ENCODE results near the gene BANF1. TPM values are rescaled to one million over a fixed set of nuclear protein-coding genes. Genes with fewer than 3 reads are reported as not detected.

The BANF1 gene
- total and polyA plus RNA-seq, 2 experiments from 2014 or later: 22.8 to 197 TPM

DNA sequence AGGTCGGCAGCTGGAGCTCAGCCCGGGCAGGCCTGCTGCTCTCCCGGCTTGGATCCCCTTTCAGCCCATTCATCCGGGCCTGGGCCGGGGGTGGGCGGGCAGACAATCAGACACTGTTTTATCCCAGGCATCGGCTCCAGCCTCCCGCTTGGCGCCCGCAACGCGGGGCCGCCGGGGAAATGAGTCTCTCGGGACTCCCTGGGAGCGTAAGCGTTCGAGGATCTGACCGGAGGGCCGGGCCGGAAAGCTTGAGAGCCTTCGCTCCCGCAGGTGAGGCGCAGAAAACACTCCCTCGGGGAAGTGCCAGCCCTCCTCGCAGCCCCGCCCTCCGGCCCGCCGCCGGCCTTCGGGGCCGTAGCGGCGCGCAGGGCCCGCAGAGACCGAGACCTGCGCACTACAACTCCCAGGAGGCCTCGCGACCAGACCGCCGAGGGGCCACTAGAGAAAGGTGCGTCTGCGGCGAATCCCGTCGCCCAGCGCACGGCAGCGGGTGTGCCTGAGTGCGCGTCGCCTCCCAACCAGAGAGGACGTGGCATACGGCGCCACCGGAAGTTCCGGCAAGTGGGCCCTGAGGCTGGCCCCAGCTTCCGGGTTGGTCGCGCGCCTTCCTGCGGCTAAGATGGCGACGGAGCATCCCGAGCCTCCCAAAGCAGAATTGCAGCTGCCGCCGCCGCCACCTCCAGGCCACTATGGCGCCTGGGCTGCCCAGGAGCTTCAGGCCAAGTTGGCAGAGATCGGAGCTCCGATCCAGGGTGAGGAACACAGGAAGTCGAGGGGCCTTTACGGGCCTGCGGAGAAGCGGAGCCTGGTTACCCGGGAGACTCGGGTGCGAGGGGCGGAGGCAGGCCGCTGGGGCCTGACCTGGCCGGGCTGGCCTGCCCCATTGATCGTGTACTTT, 49.7 kb downstream of the BANF1 start, which contains the start of gene SF3B2:
TSS of gene SF3B2 (plus strand) at position 599 of the 898 bp plus-strand sequence. CDS start at position 620, 21 bp downstream.
- Histone ChIP-seq H3K27me3 (no peaks in the 10 kb centered on the region), H3K9me2 (replicated peaks; ENCODE audit: insufficient read depth) (no peaks in the 10 kb centered on the region), H4K20me1 (ENCODE audit: insufficient read depth, poor library complexity, severe bottlenecking) (peaks cover 5% of the 10 kb centered on the region), H3K27ac (peak within 1 kb of the TSS; percentile 90), H2AFZ (peak within 1 kb of the TSS; percentile 57), H3K4me2 (peak within 1 kb of the TSS; percentile 93), H3K9me3 (ENCODE audit: low read depth) (no peaks in the 10 kb centered on the region), H3K4me3 (peak within 1 kb of the TSS; percentile 80), H3K36me3 (replicated peaks; ENCODE audit: insufficient read depth, low read depth) (peaks cover under 1% of the 10 kb centered on the region), H3K79me2 (peaks cover 45% of the 10 kb centered on the region), H3K4me1 (ENCODE audit: insufficient read depth) (peaks cover 22% of the 10 kb centered on the region)
- peak; percentile 99 for DNase-seq (ENCODE audit: low spot score)
- TF ChIP-seq CTCF (IDR thresholded peaks at IDR 0.05; ENCODE audit: poor library complexity) (no peak), EZH2 (IDR thresholded peaks at IDR 0.05; ENCODE audit: borderline replicate concordance) (no peak), EZH2phosphoT487 (IDR thresholded peaks at IDR 0.05; ENCODE audit: low read depth, severe bottlenecking, unreplicated experiment) (no peak)
- 1% methylated on average over 59 of the region's 84 CpGs for WGBS (ENCODE audit: low lambda C conversion rate, missing lambda C conversion rate)

DNA sequence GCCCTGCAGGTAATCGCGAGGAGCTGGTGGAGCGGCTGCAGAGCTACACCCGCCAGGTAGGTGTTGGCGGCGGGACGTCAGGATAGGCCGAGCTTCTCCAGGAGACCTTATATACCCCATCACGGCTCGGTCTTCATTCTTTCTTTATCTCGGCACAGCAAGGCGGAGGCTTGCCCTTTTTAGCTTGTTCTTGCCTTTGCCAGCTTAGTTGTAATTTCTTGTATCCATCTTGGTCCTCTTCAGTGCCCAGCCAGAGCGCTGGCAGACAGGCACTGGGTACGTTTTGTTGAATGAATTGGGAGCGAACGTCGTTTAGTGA, 50.3 kb downstream of the BANF1 start:
- H3K9me3 ChIP-seq (ENCODE audit: low read depth): no peaks in the 10 kb centered on the region
- H3K79me2 ChIP-seq: peaks cover 47% of the 10 kb centered on the region
- no peak overlapping the region for H2AFZ ChIP-seq

More for the DNA sequence above, 50.3 kb downstream of the BANF1 start:
- peak overlapping the region; percentile 93 for H3K4me2 ChIP-seq
- peaks cover 3% of the 10 kb centered on the region for H3K36me3 ChIP-seq (replicated peaks; ENCODE audit: insufficient read depth, low read depth)
- H4K20me1 ChIP-seq (ENCODE audit: insufficient read depth, poor library complexity, severe bottlenecking): peaks cover 5% of the 10 kb centered on the region
- peak overlapping the region; percentile 80 for H3K4me3 ChIP-seq
- H3K4me1 ChIP-seq (ENCODE audit: insufficient read depth): peaks cover 22% of the 10 kb centered on the region
- no peaks in the 10 kb centered on the region for H3K9me2 ChIP-seq (replicated peaks; ENCODE audit: insufficient read depth)
- 3% methylated on average over 17 of the region's 17 CpGs for WGBS (ENCODE audit: low lambda C conversion rate, missing lambda C conversion rate)
- peak overlapping the region; percentile 90 for H3K27ac ChIP-seq
- H3K27me3 ChIP-seq: no peaks in the 10 kb centered on the region
- no peak for DNase-seq (ENCODE audit: low spot score)
- no peak for TF ChIP-seq CTCF (IDR thresholded peaks at IDR 0.05; ENCODE audit: poor library complexity)
- no peak for TF ChIP-seq EZH2 (IDR thresholded peaks at IDR 0.05; ENCODE audit: borderline replicate concordance)
- TF ChIP-seq EZH2phosphoT487 (IDR thresholded peaks at IDR 0.05; ENCODE audit: low read depth, severe bottlenecking, unreplicated experiment): no peak

Other genes with a start within 250 kb of the BANF1 start
- gene AP5B1, start 221.5 kb upstream of the BANF1 start, total RNA-seq: 19.5 and 20.9 TPM in 2 replicates
- gene AP5B1, start 221.5 kb upstream of the BANF1 start, polyA plus RNA-seq: 24.8 and 27.1 TPM in 2 replicates
- 26.0 and 26.3 TPM in 2 replicates for gene OVOL1, start 215.4 kb upstream of the BANF1 start, total RNA-seq
- gene OVOL1, start 215.4 kb upstream of the BANF1 start, polyA plus RNA-seq: 20.6 and 20.8 TPM in 2 replicates
- gene SNX32, start 168.5 kb upstream of the BANF1 start, total RNA-seq: 2.3 and 2.9 TPM in 2 replicates
- 5.1 and 6.0 TPM in 2 replicates for gene SNX32, start 168.5 kb upstream of the BANF1 start, polyA plus RNA-seq
- 720 and 758 TPM in 2 replicates for gene CFL1, start 144.3 kb upstream of the BANF1 start, total RNA-seq
- gene CFL1, start 144.3 kb upstream of the BANF1 start, polyA plus RNA-seq: 1,698 and 1,708 TPM in 2 replicates
- gene MUS81, start 142.1 kb upstream of the BANF1 start, total RNA-seq: 22.3 and 23.8 TPM in 2 replicates
- 47.0 and 51.7 TPM in 2 replicates for gene MUS81, start 142.1 kb upstream of the BANF1 start, polyA plus RNA-seq
- gene EFEMP2, start 129.7 kb upstream of the BANF1 start, total RNA-seq: 65.2 and 69.7 TPM in 2 replicates
- gene EFEMP2, start 129.7 kb upstream of the BANF1 start, polyA plus RNA-seq: 197 and 230 TPM in 2 replicates
- gene CTSW, start 122.7 kb upstream of the BANF1 start, total RNA-seq: not detected in 2 replicates
- 0.15 and 0.56 TPM in 2 replicates for gene CTSW, start 122.7 kb upstream of the BANF1 start, polyA plus RNA-seq
- 72.6 and 74.9 TPM in 2 replicates for gene FIBP, start 114.0 kb upstream of the BANF1 start, total RNA-seq
- gene FIBP, start 114.0 kb upstream of the BANF1 start, polyA plus RNA-seq: 93.6 and 101 TPM in 2 replicates
- gene CCDC85B, start 111.8 kb upstream of the BANF1 start, total RNA-seq: 15.1 and 21.5 TPM in 2 replicates
- gene CCDC85B, start 111.8 kb upstream of the BANF1 start, polyA plus RNA-seq: 38.2 and 41.6 TPM in 2 replicates
- 4.5 and 4.7 TPM in 2 replicates for gene FOSL1, start 102.1 kb upstream of the BANF1 start, total RNA-seq
- gene FOSL1, start 102.1 kb upstream of the BANF1 start, polyA plus RNA-seq: 16.5 and 20.1 TPM in 2 replicates
- gene C11orf68, start 83.4 kb upstream of the BANF1 start, total RNA-seq: 20.8 and 26.3 TPM in 2 replicates
- gene C11orf68, start 83.4 kb upstream of the BANF1 start, polyA plus RNA-seq: 53.2 and 59.3 TPM in 2 replicates
- gene DRAP1, start 83.1 kb upstream of the BANF1 start, total RNA-seq: 59.1 and 65.3 TPM in 2 replicates
- 158 and 173 TPM in 2 replicates for gene DRAP1, start 83.1 kb upstream of the BANF1 start, polyA plus RNA-seq
- gene TSGA10IP, start 57.0 kb upstream of the BANF1 start, total RNA-seq: not detected in 2 replicates
- not detected in 2 replicates for gene TSGA10IP, start 57.0 kb upstream of the BANF1 start, polyA plus RNA-seq
- gene SART1, start 40.8 kb upstream of the BANF1 start, total RNA-seq: 10.9 and 32.5 TPM in 2 replicates
- gene SART1, start 40.8 kb upstream of the BANF1 start, polyA plus RNA-seq: 34.1 and 37.5 TPM in 2 replicates
- gene EIF1AD, start 346 bp upstream of the BANF1 start, total RNA-seq: 25.6 and 27.0 TPM in 2 replicates
- gene EIF1AD, start 346 bp upstream of the BANF1 start, polyA plus RNA-seq: 19.4 and 24.8 TPM in 2 replicates
- gene CST6, start 9.5 kb downstream of the BANF1 start, total RNA-seq: 3.0 and 4.4 TPM in 2 replicates
- gene CST6, start 9.5 kb downstream of the BANF1 start, polyA plus RNA-seq: 9.4 and 17.6 TPM in 2 replicates
- not detected in 2 replicates for gene CATSPER1, start 24.0 kb downstream of the BANF1 start, total RNA-seq
- not detected in 2 replicates for gene CATSPER1, start 24.0 kb downstream of the BANF1 start, polyA plus RNA-seq
- gene GAL3ST3, start 46.7 kb downstream of the BANF1 start, total RNA-seq: 0.68 and 0.80 TPM in 2 replicates
- gene GAL3ST3, start 46.7 kb downstream of the BANF1 start, polyA plus RNA-seq: 1.1 and 2.6 TPM in 2 replicates
- gene SF3B2, start 49.9 kb downstream of the BANF1 start, total RNA-seq: 109 and 120 TPM in 2 replicates
- 155 and 170 TPM in 2 replicates for gene SF3B2, start 49.9 kb downstream of the BANF1 start, polyA plus RNA-seq
- 23.5 and 28.2 TPM in 2 replicates for gene PACS1, start 67.8 kb downstream of the BANF1 start, total RNA-seq
- gene PACS1, start 67.8 kb downstream of the BANF1 start, polyA plus RNA-seq: 70.1 and 71.5 TPM in 2 replicates